ENCODE data around the gene DOP1A.
A peak's percentile ranks its signal among the peaks of the same experiment; 100 is the strongest.

Gene DOP1A

GRCh38 chr6:83083476-83083875 lies 16.0 kb downstream of the DOP1A start:
- DNase-seq (ENCODE audit: low spot score), result no peak
- TF ChIP-seq CTCF (IDR thresholded peaks at IDR 0.05; ENCODE audit: extremely low read depth, missing control alignments), result no peak

- peak; percentile 56 for DNase-seq (ENCODE audit: low spot score)
- no peak for TF ChIP-seq CTCF (IDR thresholded peaks at IDR 0.05; ENCODE audit: extremely low read depth, missing control alignments)
Observed at GRCh38 chr6:83086751-83087150, 19.3 kb downstream of the DOP1A start.

- no peak for TF ChIP-seq CTCF (IDR thresholded peaks at IDR 0.05; ENCODE audit: extremely low read depth, missing control alignments)
- no peak for DNase-seq (ENCODE audit: low spot score)
Observed at GRCh38 chr6:83092756-83093399, 25.4 kb downstream of the DOP1A start.

GRCh38 chr6:83096791-83097190 lies 29.3 kb downstream of the DOP1A start:
- no peak for TF ChIP-seq CTCF (IDR thresholded peaks at IDR 0.05; ENCODE audit: extremely low read depth, missing control alignments)
- DNase-seq (ENCODE audit: low spot score), result no peak

- no peak for TF ChIP-seq CTCF (IDR thresholded peaks at IDR 0.05; ENCODE audit: extremely low read depth, missing control alignments)
- no peak for DNase-seq (ENCODE audit: low spot score)
Observed at GRCh38 chr6:83097204-83097603, 29.7 kb downstream of the DOP1A start.

- TF ChIP-seq CTCF (IDR thresholded peaks at IDR 0.05; ENCODE audit: extremely low read depth, missing control alignments), result no peak
- no peak for DNase-seq (ENCODE audit: low spot score)
Observed at GRCh38 chr6:83097675-83098074, 30.2 kb downstream of the DOP1A start.

- DNase-seq (ENCODE audit: low spot score), result no peak
- no peak for TF ChIP-seq CTCF (IDR thresholded peaks at IDR 0.05; ENCODE audit: extremely low read depth, missing control alignments)
Observed at GRCh38 chr6:83098589-83098988, 31.1 kb downstream of the DOP1A start.
